Measurements from ENCODE around the gene SH3PXD2A. TPM values are rescaled to one million over a fixed set of nuclear protein-coding genes. Genes with fewer than 3 reads are reported as not detected.

Gene SH3PXD2A
- total RNA-seq, 4 donors from 2014 or later, result 12.1 to 68.5 (median 21.7) TPM

DNA sequence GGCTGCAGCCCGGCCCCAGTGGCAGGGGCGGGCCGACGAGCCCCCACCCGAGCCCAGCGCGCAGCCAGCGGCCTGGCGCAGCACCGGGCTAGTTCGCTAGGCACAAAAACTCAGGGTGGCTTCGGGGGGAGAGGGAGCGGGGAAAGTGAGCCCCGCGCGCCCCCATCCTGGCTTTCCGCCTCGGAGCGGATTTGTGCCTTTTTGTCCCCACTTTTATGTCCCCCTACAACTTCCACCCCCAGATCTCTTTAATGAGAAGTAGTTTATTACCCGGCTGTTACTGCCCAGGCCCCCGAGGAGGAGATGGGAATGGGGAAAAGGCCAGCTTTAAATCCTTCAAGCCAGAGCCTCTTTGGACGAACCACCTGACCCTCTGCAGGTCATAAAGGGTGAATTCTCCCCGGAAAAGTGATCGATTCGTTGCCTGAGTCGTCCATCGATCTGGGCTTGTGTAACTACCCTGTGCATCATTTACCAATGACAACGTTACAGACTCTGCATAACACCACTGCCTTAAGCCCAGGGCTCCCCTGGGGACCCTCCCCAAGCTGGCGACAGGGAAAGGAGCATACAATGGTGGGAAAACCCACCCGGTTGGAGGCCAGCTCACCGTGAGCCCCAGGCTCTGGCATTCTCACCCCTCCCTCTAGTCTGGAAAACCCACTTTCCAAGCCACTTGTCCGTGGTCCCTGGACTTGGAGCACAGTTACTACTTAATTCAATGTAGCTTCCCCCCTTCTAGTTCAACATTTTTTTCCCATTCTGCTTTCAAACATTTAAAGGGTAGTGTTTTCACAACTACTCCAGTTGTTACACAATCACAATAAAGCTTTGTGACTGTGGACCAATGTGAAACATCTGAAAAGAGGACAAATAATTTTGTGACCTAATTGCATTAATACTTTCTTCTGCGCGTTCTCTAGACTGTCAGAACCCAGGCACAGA is 748 bp upstream of the SH3PXD2A start:
- TF ChIP-seq POLR2A (IDR thresholded peaks at IDR 0.05), result no peak
- TF ChIP-seq, protein P1, sequence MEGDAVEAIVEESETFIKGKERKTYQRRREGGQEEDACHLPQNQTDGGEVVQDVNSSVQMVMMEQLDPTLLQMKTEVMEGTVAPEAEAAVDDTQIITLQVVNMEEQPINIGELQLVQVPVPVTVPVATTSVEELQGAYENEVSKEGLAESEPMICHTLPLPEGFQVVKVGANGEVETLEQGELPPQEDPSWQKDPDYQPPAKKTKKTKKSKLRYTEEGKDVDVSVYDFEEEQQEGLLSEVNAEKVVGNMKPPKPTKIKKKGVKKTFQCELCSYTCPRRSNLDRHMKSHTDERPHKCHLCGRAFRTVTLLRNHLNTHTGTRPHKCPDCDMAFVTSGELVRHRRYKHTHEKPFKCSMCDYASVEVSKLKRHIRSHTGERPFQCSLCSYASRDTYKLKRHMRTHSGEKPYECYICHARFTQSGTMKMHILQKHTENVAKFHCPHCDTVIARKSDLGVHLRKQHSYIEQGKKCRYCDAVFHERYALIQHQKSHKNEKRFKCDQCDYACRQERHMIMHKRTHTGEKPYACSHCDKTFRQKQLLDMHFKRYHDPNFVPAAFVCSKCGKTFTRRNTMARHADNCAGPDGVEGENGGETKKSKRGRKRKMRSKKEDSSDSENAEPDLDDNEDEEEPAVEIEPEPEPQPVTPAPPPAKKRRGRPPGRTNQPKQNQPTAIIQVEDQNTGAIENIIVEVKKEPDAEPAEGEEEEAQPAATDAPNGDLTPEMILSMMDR (IDR thresholded peaks at IDR 0.05), result no peak

GRCh38 chr10:103854686-103855391 is 537 bp downstream of the SH3PXD2A start:
- DNase-seq, result peak in 1 of 3 donors; percentile 69
- H3K27me3 ChIP-seq, result no peaks in the 10 kb centered on the region

More for the DNA sequence above, 748 bp upstream of the SH3PXD2A start:
- Histone ChIP-seq H3K4me1 (peaks cover 0 to 44% (median 9%) of the 10 kb centered on the region in 4 donors), H3K36me3 (no peaks in the 10 kb centered on the region), H3K27ac (peak overlapping the region; percentile 50 to 77 (median 74)), H3K9me3 (no peaks in the 10 kb centered on the region), H3K27me3 (no peaks in the 10 kb centered on the region), H3K4me3 (peak overlapping the region; percentile 50 to 74 (median 54))
- DNase-seq, result no peak

DNA sequence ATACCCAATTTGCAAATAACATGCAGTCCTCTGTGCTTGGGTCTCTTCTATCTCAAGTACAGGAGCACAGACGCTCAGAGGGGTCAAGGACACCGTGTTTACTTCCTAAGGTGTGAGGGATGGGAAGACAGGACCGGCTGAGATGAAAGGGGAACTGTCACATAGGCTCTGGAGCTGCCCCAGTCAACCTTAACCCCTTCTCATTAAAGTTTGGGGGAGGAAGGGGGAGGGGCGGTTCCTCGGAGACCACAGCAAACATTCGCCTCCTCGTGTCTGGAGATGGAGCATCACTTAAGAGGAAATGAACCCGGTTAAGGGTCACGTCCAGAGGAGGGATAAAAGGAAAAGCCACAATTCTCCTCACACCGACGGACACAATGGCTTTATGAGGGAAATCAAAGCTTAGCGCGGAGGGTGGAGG is 1.1 kb downstream of the SH3PXD2A start:
- Histone ChIP-seq H3K4me1 (peaks cover 0 to 62% (median 11%) of the 10 kb centered on the region in 4 donors), H3K9me3 (no peaks in the 10 kb centered on the region), H3K27me3 (no peaks in the 10 kb centered on the region), H3K36me3 (no peaks in the 10 kb centered on the region), H3K27ac (peak overlapping the region; percentile 50 to 77 (median 74)), H3K4me3 (peak overlapping the region; percentile 50 to 74 (median 54))
- TF ChIP-seq, protein P1 (IDR thresholded peaks at IDR 0.05), result peak in 1 of 6 experiments; percentile 4
- TF ChIP-seq POLR2A (IDR thresholded peaks at IDR 0.05), result no peak
- DNase-seq, result no peak

More at GRCh38 chr10:103854686-103855391, 537 bp downstream of the SH3PXD2A start:
- TF ChIP-seq, protein P1 (IDR thresholded peaks at IDR 0.05), result no peak
- peak in 1 of 2 donors; percentile 16 for TF ChIP-seq POLR2A (IDR thresholded peaks at IDR 0.05)
- Histone ChIP-seq H3K9me3 (no peaks in the 10 kb centered on the region), H3K36me3 (no peaks in the 10 kb centered on the region), H3K4me3 (peak overlapping the region; percentile 50 to 74 (median 54)), H3K27ac (peak overlapping the region; percentile 50 to 77 (median 74)), H3K4me1 (peaks cover 0 to 57% (median 11%) of the 10 kb centered on the region in 4 donors)

- Histone ChIP-seq H3K4me1 (peaks cover 0 to 61% (median 11%) of the 10 kb centered on the region in 4 donors), H3K27me3 (no peaks in the 10 kb centered on the region), H3K4me3 (peak overlapping the region in 3 of 4 donors; percentile 51 to 74 (median 56)), H3K36me3 (no peaks in the 10 kb centered on the region), H3K27ac (peak overlapping the region; percentile 50 to 77 (median 74)), H3K9me3 (no peaks in the 10 kb centered on the region)
- TF ChIP-seq POLR2A (IDR thresholded peaks at IDR 0.05), result no peak
- TF ChIP-seq, protein P1 (IDR thresholded peaks at IDR 0.05), result no peak
- no peak for DNase-seq
Measured at GRCh38 chr10:103853428-103854264, 1.7 kb downstream of the SH3PXD2A start.

- Histone ChIP-seq H3K27me3 (no peaks in the 10 kb centered on the region), H3K4me1 (peaks cover 0 to 69% (median 11%) of the 10 kb centered on the region in 4 donors), H3K36me3 (no peaks in the 10 kb centered on the region), H3K27ac (peak overlapping the region; percentile 60 to 77 (median 74)), H3K4me3 (no peak overlapping the region), H3K9me3 (no peaks in the 10 kb centered on the region)
- TF ChIP-seq POLR2A (IDR thresholded peaks at IDR 0.05), result no peak
- TF ChIP-seq, protein P1 (IDR thresholded peaks at IDR 0.05), result no peak
- no peak for DNase-seq
Measured at GRCh38 chr10:103852856-103853255, 2.5 kb downstream of the SH3PXD2A start.

Measured in Peyer's patch (tissue), 4 donors.